ENCODE measurements around the gene CAV2.

The CAV2 gene

DNA sequence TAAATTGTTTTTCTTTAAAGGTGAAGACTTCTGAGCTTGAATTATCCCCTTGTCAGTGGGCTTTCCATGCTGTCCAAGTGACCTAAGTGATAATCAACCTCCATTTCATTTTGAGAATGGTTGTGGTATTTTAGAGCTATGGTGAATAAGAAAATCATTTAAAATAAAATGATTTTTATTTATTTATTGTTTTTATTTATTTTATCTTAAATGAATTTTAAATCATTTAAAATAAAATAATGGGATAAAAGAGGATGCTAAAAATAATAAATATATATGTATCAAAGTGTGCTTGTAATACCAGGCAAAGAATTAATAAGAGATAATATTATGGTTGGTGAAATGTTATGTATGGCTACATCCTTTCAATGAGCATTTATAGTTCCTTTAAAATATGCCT, 49.8 kb downstream of the CAV2 start:
- no peak for DNase-seq

DNA sequence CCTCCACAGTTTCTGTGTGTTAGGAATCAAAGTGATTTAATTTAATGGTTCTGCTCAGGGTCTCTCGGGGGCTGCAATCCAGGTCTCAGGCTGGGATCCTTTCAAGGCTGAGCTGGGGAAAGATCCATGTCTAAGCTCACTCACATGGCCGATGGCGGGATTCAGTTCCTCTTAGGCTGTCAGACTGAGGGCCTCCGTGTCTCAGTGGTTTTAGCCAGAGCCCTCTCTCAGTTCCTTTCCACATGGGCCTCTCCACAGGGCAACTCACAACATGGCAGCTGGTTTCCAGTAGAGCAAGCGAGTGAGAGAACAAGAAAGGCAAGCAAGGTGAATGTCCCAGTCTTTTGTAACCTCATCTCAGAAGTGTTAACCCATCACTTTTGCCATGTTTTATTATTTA, 52.2 kb downstream of the CAV2 start:
- DNase-seq: no peak

DNA sequence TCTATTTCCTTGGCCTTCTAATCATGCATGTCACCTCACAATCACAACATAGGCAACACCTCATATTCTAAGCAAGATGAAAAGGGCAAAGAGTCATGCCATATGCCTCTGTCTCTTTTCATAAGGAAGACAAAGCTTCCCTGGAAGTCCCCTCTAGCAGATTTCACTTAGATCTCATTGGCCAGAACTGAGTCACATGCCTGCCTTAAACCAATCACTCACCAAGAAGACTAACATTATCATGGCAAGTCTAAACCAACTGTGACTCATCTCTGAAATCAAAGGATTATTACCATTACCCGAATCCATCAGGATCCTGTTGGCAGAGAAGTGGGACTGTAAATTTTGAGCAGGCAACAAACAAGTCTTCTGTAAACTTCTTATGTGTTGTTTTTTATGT, 53.1 kb downstream of the CAV2 start:
- no peak for DNase-seq

DNA sequence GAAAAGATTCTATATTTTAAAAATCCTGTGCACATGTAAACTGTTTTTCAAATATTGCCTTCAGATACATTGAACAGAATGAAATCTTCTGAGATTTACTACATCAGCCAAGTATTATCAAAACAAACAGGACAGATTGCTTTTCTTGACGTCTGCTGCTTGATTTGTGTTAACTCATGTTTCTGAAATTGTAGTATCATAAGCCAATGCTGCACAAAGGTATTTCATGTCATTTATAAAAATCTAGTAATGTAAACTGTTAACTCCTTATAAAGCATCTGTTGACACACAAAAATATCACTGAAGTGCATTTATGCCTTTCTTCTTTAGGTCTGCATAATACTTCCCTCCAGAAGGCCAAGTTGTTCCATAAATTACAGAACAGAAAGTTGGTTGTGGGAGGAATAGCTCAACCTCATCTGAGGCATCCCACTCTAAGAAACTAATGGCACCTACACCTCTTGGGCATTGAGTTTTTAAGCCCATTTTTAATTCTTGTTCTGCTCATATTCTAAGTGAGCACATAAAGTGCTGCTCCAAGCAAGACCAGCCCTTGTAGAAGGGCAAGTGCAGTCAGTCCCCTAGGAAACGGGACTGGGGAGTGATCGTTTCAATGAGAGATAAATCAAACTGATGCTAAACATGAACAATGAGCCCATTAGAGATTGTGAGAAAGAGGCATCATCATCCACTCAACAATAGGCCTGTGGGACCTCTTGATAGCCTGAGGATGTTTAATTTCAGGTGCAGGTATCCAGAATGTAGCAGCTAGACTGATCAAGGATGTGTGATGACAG, 53.8 kb downstream of the CAV2 start:
- DNase-seq: no peak

DNA sequence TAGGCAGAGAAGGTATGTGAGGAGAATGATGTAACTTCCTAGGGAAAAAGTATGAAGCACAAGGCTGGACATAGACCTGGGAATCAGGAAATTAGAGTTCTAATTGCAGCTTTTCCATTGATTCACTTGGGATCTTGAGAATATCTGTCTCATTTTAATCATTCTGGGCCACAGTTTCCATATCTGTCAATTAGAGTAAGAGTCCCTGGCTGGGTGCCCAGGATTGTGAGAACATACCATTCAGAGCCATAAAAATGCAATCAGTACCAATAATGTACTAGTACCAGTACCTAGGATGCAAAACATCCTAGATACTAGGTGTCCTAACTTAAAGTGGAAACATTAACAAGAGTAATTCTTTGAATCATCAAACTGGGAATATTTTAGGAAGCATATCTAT, 54.9 kb downstream of the CAV2 start:
- DNase-seq: no peak

DNA sequence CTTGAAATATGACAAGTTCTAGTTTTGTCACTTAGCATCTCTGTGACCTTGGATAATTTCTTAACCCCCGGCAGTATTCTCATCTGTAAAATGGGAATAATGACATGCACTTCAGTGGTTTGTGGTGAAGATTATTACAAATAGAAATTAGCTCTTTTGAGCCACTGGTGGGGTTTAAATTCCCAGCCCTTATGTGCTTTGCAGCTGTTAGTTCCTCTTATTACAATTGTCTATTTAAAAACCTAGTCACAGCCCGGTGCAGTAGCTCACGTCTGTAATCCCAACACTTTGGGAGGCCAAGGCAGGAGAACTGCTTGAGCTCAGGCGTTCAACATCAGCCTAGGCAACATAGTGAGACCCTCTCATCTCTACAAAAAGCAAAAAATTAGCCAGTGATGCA, 55.4 kb downstream of the CAV2 start:
- DNase-seq: no peak

DNA sequence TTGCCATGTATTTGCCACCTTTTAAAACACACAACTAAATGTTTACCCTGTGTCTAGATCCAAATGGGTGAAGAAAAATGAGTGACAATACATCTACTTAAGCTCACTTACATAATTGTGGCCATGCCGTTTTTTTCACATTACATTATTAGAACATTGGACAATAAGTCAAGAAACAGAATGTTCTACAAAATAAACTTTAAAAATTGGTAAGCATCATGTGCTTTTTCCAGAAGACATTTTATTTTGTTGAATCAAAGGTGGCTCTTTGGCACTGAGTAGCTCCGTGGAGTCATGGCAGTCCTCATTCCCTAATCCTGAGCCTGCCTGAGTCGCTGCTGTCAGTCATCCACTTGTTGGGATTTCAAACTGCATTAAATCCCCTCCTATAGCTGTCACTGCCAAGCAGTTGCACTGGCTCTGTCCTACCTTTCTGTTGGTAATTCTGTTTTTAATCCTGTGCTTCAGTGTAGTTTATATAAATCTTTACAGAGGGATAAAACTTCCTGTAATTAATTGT, 57.6 kb downstream of the CAV2 start:
- DNase-seq: no peak

DNA sequence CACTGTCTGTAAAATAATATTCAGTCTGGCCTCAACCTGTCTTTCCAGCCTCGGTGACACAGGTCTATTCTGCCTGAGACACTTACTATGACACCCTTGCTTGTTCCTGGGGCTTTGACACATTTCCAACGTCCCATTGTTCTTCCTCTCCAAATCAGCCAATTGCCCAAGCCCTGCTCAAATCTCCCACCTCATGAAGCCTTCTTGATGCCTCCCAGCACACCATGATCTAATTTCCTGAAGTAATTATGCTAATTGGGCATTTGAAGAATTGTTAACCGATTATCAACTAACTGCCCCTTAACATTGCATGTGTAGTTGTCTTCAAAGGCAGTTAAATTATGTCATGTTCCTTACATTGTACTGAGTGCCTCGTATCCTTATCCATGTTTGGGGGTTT, 58.4 kb downstream of the CAV2 start:
- DNase-seq: no peak

Data from activated CD4-positive, alpha-beta T cell treated with anti-CD3 and anti-CD28 coated beads, Interleukin-2, amount 50 U/mL, for 4 hours (primary cell).